ENCODE measurements around the gene SMARCD1. TPM values are rescaled to one million over a fixed set of nuclear protein-coding genes. Genes with fewer than 3 reads are reported as not detected.

SMARCD1 gene
- total RNA-seq, 2 donors from 2014 or later = 69.5 to 112 TPM

GRCh38 chr12:50061171-50061570, 24.0 kb upstream of the SMARCD1 start:
- Mint-ChIP-seq H3K4me1 (ENCODE audit: low read depth in 2 of 2) (peaks cover 16 to 17% of the 10 kb centered on the region in 2 donors), H3K27ac (no peak overlapping the region), H3K36me3 (no peaks in the 10 kb centered on the region), H3K9me3 (no peaks in the 10 kb centered on the region), H3K4me3 (no peak overlapping the region), H3K27me3 (peaks cover 29 to 41% of the 10 kb centered on the region in 2 donors)
- no peak for DNase-seq (ENCODE audit: low spot score)
- ATAC-seq = no peak

- no peak for ATAC-seq
- H3K36me3 Mint-ChIP-seq = no peaks in the 10 kb centered on the region
- H3K4me1 Mint-ChIP-seq (ENCODE audit: low read depth in 2 of 2) = peaks cover 8% of the 10 kb centered on the region in 2 donors
- H3K9me3 Mint-ChIP-seq = no peaks in the 10 kb centered on the region
- no peak overlapping the region for H3K27ac Mint-ChIP-seq
- DNase-seq (ENCODE audit: low spot score) = no peak
- H3K27me3 Mint-ChIP-seq = peaks cover 19 to 32% of the 10 kb centered on the region in 2 donors
- no peak overlapping the region for H3K4me3 Mint-ChIP-seq
Measured at GRCh38 chr12:50061946-50062686, 23.0 kb upstream of the SMARCD1 start.

- H3K36me3 Mint-ChIP-seq = no peaks in the 10 kb centered on the region
Measured at GRCh38 chr12:50062728-50063460, 22.2 kb upstream of the SMARCD1 start.

GRCh38 chr12:50065726-50066310, 19.3 kb upstream of the SMARCD1 start:
- Mint-ChIP-seq H3K27me3 (peaks cover 16 to 17% of the 10 kb centered on the region in 2 donors), H3K4me3 (no peak overlapping the region), H3K4me1 (ENCODE audit: low read depth in 2 of 2) (peaks cover 6 to 7% of the 10 kb centered on the region in 2 donors), H3K36me3 (no peaks in the 10 kb centered on the region), H3K9me3 (no peaks in the 10 kb centered on the region), H3K27ac (no peak overlapping the region)
- DNase-seq (ENCODE audit: low spot score) (no peak), ATAC-seq (no peak)

More at GRCh38 chr12:50062728-50063460, 22.2 kb upstream of the SMARCD1 start:
- DNase-seq (ENCODE audit: low spot score) (no peak), ATAC-seq (no peak)
- Mint-ChIP-seq H3K27me3 (peaks cover 17 to 31% of the 10 kb centered on the region in 2 donors), H3K4me1 (ENCODE audit: low read depth in 2 of 2) (peaks cover 6 to 7% of the 10 kb centered on the region in 2 donors), H3K27ac (no peak overlapping the region), H3K4me3 (no peak overlapping the region), H3K9me3 (no peaks in the 10 kb centered on the region)

- no peaks in the 10 kb centered on the region for H3K9me3 Mint-ChIP-seq
- no peak for DNase-seq (ENCODE audit: low spot score)
- H3K36me3 Mint-ChIP-seq = no peaks in the 10 kb centered on the region
- no peak overlapping the region for H3K27ac Mint-ChIP-seq
- no peak for ATAC-seq
- no peak overlapping the region for H3K4me3 Mint-ChIP-seq
- H3K27me3 Mint-ChIP-seq = peaks cover 10 to 11% of the 10 kb centered on the region in 2 donors
- peaks cover 6 to 7% of the 10 kb centered on the region in 2 donors for H3K4me1 Mint-ChIP-seq (ENCODE audit: low read depth in 2 of 2)
Measured at GRCh38 chr12:50066402-50066801, 18.7 kb upstream of the SMARCD1 start.

- no peak overlapping the region for H3K27ac Mint-ChIP-seq
- ATAC-seq (no peak), DNase-seq (ENCODE audit: low spot score) (no peak)
- peaks cover 6 to 7% of the 10 kb centered on the region in 2 donors for H3K4me1 Mint-ChIP-seq (ENCODE audit: low read depth in 2 of 2)
- H3K27me3 Mint-ChIP-seq = peaks cover 0 to 2% of the 10 kb centered on the region in 2 donors
- no peak overlapping the region for H3K4me3 Mint-ChIP-seq
- H3K9me3 Mint-ChIP-seq = no peaks in the 10 kb centered on the region
- H3K36me3 Mint-ChIP-seq = no peaks in the 10 kb centered on the region
Measured at GRCh38 chr12:50069069-50069468, 16.1 kb upstream of the SMARCD1 start.

GRCh38 chr12:50069539-50069938, 15.6 kb upstream of the SMARCD1 start:
- Mint-ChIP-seq H3K27me3 (peaks cover 0 to under 1% of the 10 kb centered on the region in 2 donors), H3K27ac (no peak overlapping the region), H3K36me3 (no peaks in the 10 kb centered on the region), H3K4me1 (ENCODE audit: low read depth in 2 of 2) (peaks cover 6 to 7% of the 10 kb centered on the region in 2 donors), H3K9me3 (no peaks in the 10 kb centered on the region), H3K4me3 (no peak overlapping the region)
- DNase-seq (ENCODE audit: low spot score) = no peak
- no peak for ATAC-seq

- peaks cover 7 to 8% of the 10 kb centered on the region in 2 donors for H3K4me1 Mint-ChIP-seq (ENCODE audit: low read depth in 2 of 2)
- H3K27ac Mint-ChIP-seq = no peak overlapping the region
- ATAC-seq = peak; percentile 46 to 61
- H3K36me3 Mint-ChIP-seq = no peaks in the 10 kb centered on the region
- no peaks in the 10 kb centered on the region for H3K9me3 Mint-ChIP-seq
- H3K27me3 Mint-ChIP-seq = no peaks in the 10 kb centered on the region
- no peak overlapping the region for H3K4me3 Mint-ChIP-seq
- peak; percentile 73 for DNase-seq (ENCODE audit: low spot score)
Measured at GRCh38 chr12:50070314-50071060, 14.7 kb upstream of the SMARCD1 start.

GRCh38 chr12:50072198-50072907, 12.8 kb upstream of the SMARCD1 start:
- ATAC-seq (no peak), DNase-seq (ENCODE audit: low spot score) (no peak)
- peaks cover 7 to 8% of the 10 kb centered on the region in 2 donors for H3K4me1 Mint-ChIP-seq (ENCODE audit: low read depth in 2 of 2)
- H3K36me3 Mint-ChIP-seq = no peaks in the 10 kb centered on the region
- no peak overlapping the region for H3K27ac Mint-ChIP-seq
- no peak overlapping the region for H3K4me3 Mint-ChIP-seq
- no peaks in the 10 kb centered on the region for H3K27me3 Mint-ChIP-seq
- H3K9me3 Mint-ChIP-seq = no peaks in the 10 kb centered on the region

- no peak overlapping the region for H3K4me3 Mint-ChIP-seq
- no peaks in the 10 kb centered on the region for H3K36me3 Mint-ChIP-seq
- ATAC-seq = no peak
- peaks cover 7 to 8% of the 10 kb centered on the region in 2 donors for H3K4me1 Mint-ChIP-seq (ENCODE audit: low read depth in 2 of 2)
- no peaks in the 10 kb centered on the region for H3K9me3 Mint-ChIP-seq
- DNase-seq (ENCODE audit: low spot score) = no peak
- no peak overlapping the region for H3K27ac Mint-ChIP-seq
- no peaks in the 10 kb centered on the region for H3K27me3 Mint-ChIP-seq
Measured at GRCh38 chr12:50073206-50073605, 11.9 kb upstream of the SMARCD1 start.

GRCh38 chr12:50073712-50074111, 11.4 kb upstream of the SMARCD1 start:
- no peaks in the 10 kb centered on the region for H3K9me3 Mint-ChIP-seq
- ATAC-seq = no peak
- no peak overlapping the region for H3K27ac Mint-ChIP-seq
- peaks cover 0 to 2% of the 10 kb centered on the region in 2 donors for H3K27me3 Mint-ChIP-seq
- H3K36me3 Mint-ChIP-seq = no peaks in the 10 kb centered on the region
- H3K4me1 Mint-ChIP-seq (ENCODE audit: low read depth in 2 of 2) = peaks cover 7 to 8% of the 10 kb centered on the region in 2 donors
- H3K4me3 Mint-ChIP-seq = no peak overlapping the region
- DNase-seq (ENCODE audit: low spot score) = no peak

GRCh38 chr12:50074936-50075807, 10.0 kb upstream of the SMARCD1 start:
- Mint-ChIP-seq H3K36me3 (no peaks in the 10 kb centered on the region), H3K4me3 (no peak overlapping the region), H3K4me1 (ENCODE audit: low read depth in 2 of 2) (peaks cover 3 to 6% of the 10 kb centered on the region in 2 donors), H3K9me3 (no peaks in the 10 kb centered on the region), H3K27ac (no peak overlapping the region), H3K27me3 (peaks cover 0 to 5% of the 10 kb centered on the region in 2 donors)
- peak; percentile 88 to 91 for ATAC-seq
- peak; percentile 82 for DNase-seq (ENCODE audit: low spot score)

All from natural killer cell treated with Interleukin-12 subunit alpha and Interleukin-12 subunit beta and Interleukin-15 and Interleukin-18, amount 100 ng/mL, for 72 hours (primary cell).